Measurements from ENCODE around the gene PPM1F. TPM values are rescaled to one million over a fixed set of nuclear protein-coding genes. Genes with fewer than 3 reads are reported as not detected.
"Not testable (repeated sequence)": the region's sequence is repeated elsewhere in the genome, so short reads cannot be mapped to it uniquely, and the experiment has no call there.

Gene PPM1F
- total RNA-seq, 2 experiments from 2014 or later = 31.4 to 32.9 TPM

GRCh38 chr22:21916309-21916918, 36.2 kb downstream of the PPM1F start:
- no peaks in the 10 kb centered on the region for H3K36me3 Mint-ChIP-seq
- H3K4me1 Mint-ChIP-seq = no peaks in the 10 kb centered on the region
- no peak overlapping the region for H3K27ac Mint-ChIP-seq
- H3K9me3 Mint-ChIP-seq = no peaks in the 10 kb centered on the region
- no peak overlapping the region for H3K4me3 Mint-ChIP-seq
- H3K27me3 Mint-ChIP-seq = no peaks in the 10 kb centered on the region
- DNase-seq = no peak

GRCh38 chr22:21915624-21916308, 36.9 kb downstream of the PPM1F start:
- no peak overlapping the region for H3K4me3 Mint-ChIP-seq
- H3K27ac Mint-ChIP-seq = no peak overlapping the region
- no peaks in the 10 kb centered on the region for H3K36me3 Mint-ChIP-seq
- no peak for DNase-seq
- no peaks in the 10 kb centered on the region for H3K4me1 Mint-ChIP-seq
- H3K27me3 Mint-ChIP-seq = no peaks in the 10 kb centered on the region
- no peaks in the 10 kb centered on the region for H3K9me3 Mint-ChIP-seq

GRCh38 chr22:21914033-21914642, 38.5 kb downstream of the PPM1F start:
- H3K27me3 Mint-ChIP-seq, H3K9me3 Mint-ChIP-seq: not testable (repeated sequence)

GRCh38 chr22:21910367-21910766, 42.3 kb downstream of the PPM1F start:
- not testable (repeated sequence) for H3K27ac Mint-ChIP-seq, DNase-seq, H3K36me3 Mint-ChIP-seq, H3K4me3 Mint-ChIP-seq, H3K27me3 Mint-ChIP-seq, H3K4me1 Mint-ChIP-seq, H3K9me3 Mint-ChIP-seq

More at GRCh38 chr22:21914033-21914642, 38.5 kb downstream of the PPM1F start:
- not testable (repeated sequence) for H3K36me3 Mint-ChIP-seq, DNase-seq, H3K27ac Mint-ChIP-seq, H3K4me1 Mint-ChIP-seq, H3K4me3 Mint-ChIP-seq

- Mint-ChIP-seq H3K27me3 (no peaks in the 10 kb centered on the region), H3K4me3 (no peak overlapping the region), H3K4me1 (no peaks in the 10 kb centered on the region), H3K36me3 (no peaks in the 10 kb centered on the region), H3K27ac (no peak overlapping the region), H3K9me3 (no peaks in the 10 kb centered on the region)
- DNase-seq = no peak
Measured at GRCh38 chr22:21909871-21910270, 42.8 kb downstream of the PPM1F start.

- DNase-seq = no peak
- Mint-ChIP-seq H3K27ac (no peak overlapping the region), H3K9me3 (no peaks in the 10 kb centered on the region), H3K36me3 (no peaks in the 10 kb centered on the region), H3K4me3 (no peak overlapping the region), H3K4me1 (no peaks in the 10 kb centered on the region), H3K27me3 (no peaks in the 10 kb centered on the region)
Measured at GRCh38 chr22:21907638-21908522, 44.8 kb downstream of the PPM1F start.

- not testable (repeated sequence) for H3K4me3 Mint-ChIP-seq, H3K27ac Mint-ChIP-seq, H3K4me1 Mint-ChIP-seq, H3K9me3 Mint-ChIP-seq, H3K36me3 Mint-ChIP-seq, H3K27me3 Mint-ChIP-seq, DNase-seq
Measured at GRCh38 chr22:21905234-21905633, 47.4 kb downstream of the PPM1F start.

- H3K4me1 Mint-ChIP-seq = no peaks in the 10 kb centered on the region
- no peak overlapping the region for H3K27ac Mint-ChIP-seq
Measured at GRCh38 chr22:21904250-21904789, 48.3 kb downstream of the PPM1F start.

GRCh38 chr22:21903283-21903682, 49.4 kb downstream of the PPM1F start:
- Mint-ChIP-seq H3K36me3 (no peaks in the 10 kb centered on the region), H3K27ac (no peak overlapping the region)

More at GRCh38 chr22:21904250-21904789, 48.3 kb downstream of the PPM1F start:
- H3K27me3 Mint-ChIP-seq = no peaks in the 10 kb centered on the region
- H3K4me3 Mint-ChIP-seq = no peak overlapping the region
- H3K9me3 Mint-ChIP-seq = no peaks in the 10 kb centered on the region
- DNase-seq = no peak
- no peaks in the 10 kb centered on the region for H3K36me3 Mint-ChIP-seq

GRCh38 chr22:21902296-21903087, 50.2 kb downstream of the PPM1F start:
- no peak for DNase-seq

More at GRCh38 chr22:21903283-21903682, 49.4 kb downstream of the PPM1F start:
- Mint-ChIP-seq H3K4me1 (no peaks in the 10 kb centered on the region), H3K4me3 (no peak overlapping the region), H3K27me3 (no peaks in the 10 kb centered on the region), H3K9me3 (no peaks in the 10 kb centered on the region)
- DNase-seq = no peak

GRCh38 chr22:21898354-21898896, 54.2 kb downstream of the PPM1F start:
- no peak overlapping the region for H3K4me3 Mint-ChIP-seq
- no peaks in the 10 kb centered on the region for H3K27me3 Mint-ChIP-seq
- H3K36me3 Mint-ChIP-seq = no peaks in the 10 kb centered on the region
- no peaks in the 10 kb centered on the region for H3K4me1 Mint-ChIP-seq
- H3K27ac Mint-ChIP-seq = no peak overlapping the region
- no peaks in the 10 kb centered on the region for H3K9me3 Mint-ChIP-seq
- no peak for DNase-seq

More at GRCh38 chr22:21902296-21903087, 50.2 kb downstream of the PPM1F start:
- Mint-ChIP-seq H3K4me1 (no peaks in the 10 kb centered on the region), H3K36me3 (no peaks in the 10 kb centered on the region), H3K9me3 (no peaks in the 10 kb centered on the region), H3K27ac (no peak overlapping the region), H3K4me3 (no peak overlapping the region), H3K27me3 (no peaks in the 10 kb centered on the region)

- H3K27ac Mint-ChIP-seq = no peak overlapping the region
- no peak overlapping the region for H3K4me3 Mint-ChIP-seq
- H3K9me3 Mint-ChIP-seq = no peaks in the 10 kb centered on the region
- H3K36me3 Mint-ChIP-seq = no peaks in the 10 kb centered on the region
- H3K4me1 Mint-ChIP-seq = no peaks in the 10 kb centered on the region
- no peak for DNase-seq
- H3K27me3 Mint-ChIP-seq = no peaks in the 10 kb centered on the region
Measured at GRCh38 chr22:21896951-21897513, 55.6 kb downstream of the PPM1F start.

- not testable (repeated sequence) for H3K27me3 Mint-ChIP-seq, H3K36me3 Mint-ChIP-seq, DNase-seq, H3K4me1 Mint-ChIP-seq, H3K4me3 Mint-ChIP-seq, H3K27ac Mint-ChIP-seq, H3K9me3 Mint-ChIP-seq
Measured at GRCh38 chr22:21896275-21896674, 56.4 kb downstream of the PPM1F start.

- H3K9me3 Mint-ChIP-seq = no peaks in the 10 kb centered on the region
- H3K4me1 Mint-ChIP-seq = no peaks in the 10 kb centered on the region
- no peak overlapping the region for H3K27ac Mint-ChIP-seq
- DNase-seq = no peak
- no peak overlapping the region for H3K4me3 Mint-ChIP-seq
- H3K36me3 Mint-ChIP-seq = no peaks in the 10 kb centered on the region
- no peaks in the 10 kb centered on the region for H3K27me3 Mint-ChIP-seq
Measured at GRCh38 chr22:21894799-21895198, 57.8 kb downstream of the PPM1F start.

Data from activated naive CD8-positive, alpha-beta T cell treated with anti-CD3 and anti-CD28 coated beads for 36 hours (primary cell).